ENCODE measurements around the gene PRDM5. TPM values are rescaled to one million over a fixed set of nuclear protein-coding genes. Genes with fewer than 3 reads are reported as not detected.

PRDM5 gene
- total RNA-seq, 1 experiment from 2014 or later: 7.1 TPM

GRCh38 chr4:120858776-120859175, 63.8 kb downstream of the PRDM5 start:
- Histone ChIP-seq H3K4me3 (ENCODE audit: low read depth, low read length, poor library complexity, severe bottlenecking) (no peak overlapping the region), H3K9me3 (ENCODE audit: low read depth, low read length, poor library complexity, severe bottlenecking) (no peaks in the 10 kb centered on the region), H3K27ac (ENCODE audit: low read depth, low read length, poor library complexity, severe bottlenecking) (no peak overlapping the region), H3K27me3 (replicated peaks; ENCODE audit: insufficient read depth, low read depth, low read length, poor library complexity) (no peaks in the 10 kb centered on the region), H3K4me1 (ENCODE audit: insufficient read depth, low read length, poor library complexity, severe bottlenecking) (no peaks in the 10 kb centered on the region), H3K36me3 (ENCODE audit: insufficient read depth, low read length, poor library complexity, severe bottlenecking) (no peaks in the 10 kb centered on the region)
- ChIA-PET CTCF (no interaction called here), POLR2A (ENCODE audit: low non-redundant PET) (interaction anchor here (0.6 kb wide), 1 partner anchor 242 kb away, joined by 4 read pairs; no protein-coding TSS in a partner anchor)
- no peak for DNase-seq (ENCODE audit: low spot score)
- no TSS peak for BruUV-seq (replicated peaks)
- TF ChIP-seq EZH2 (IDR thresholded peaks at IDR 0.05; ENCODE audit: borderline replicate concordance, low read depth, low read length, poor library complexity, severe bottlenecking) (no peak), CTCF (conservative IDR thresholded peaks at IDR 0.05; ENCODE audit: low read depth, low read length) (no peak)
- intact Hi-C loops (cut with micrococcal nuclease; ENCODE audit: unreplicated experiment): no loop called here

DNA sequence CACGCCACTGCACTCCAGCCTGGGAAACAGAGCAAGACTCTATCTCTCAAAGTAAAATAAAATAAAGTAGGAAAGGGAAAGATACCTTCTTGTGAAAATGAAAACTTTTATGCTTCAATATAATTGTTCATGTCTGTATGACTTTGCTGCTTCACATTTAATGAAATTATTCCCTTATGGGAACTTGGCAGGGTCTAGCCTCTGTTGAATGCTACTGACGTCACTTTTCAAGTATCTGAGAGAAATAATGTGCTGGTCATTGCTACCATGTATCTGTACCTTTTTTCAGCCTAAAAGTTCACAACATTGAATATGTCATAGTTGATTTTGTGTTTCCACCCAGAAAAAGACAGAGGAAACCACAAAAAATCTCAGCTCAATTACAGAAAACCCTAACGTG, 65.2 kb downstream of the PRDM5 start:
- ChIA-PET POLR2A (ENCODE audit: low non-redundant PET) (interaction anchor here (0.8 kb wide), 1 partner anchor 386 kb away, joined by 3 read pairs; no protein-coding TSS in a partner anchor), CTCF (no interaction called here)
- Histone ChIP-seq H3K4me1 (ENCODE audit: insufficient read depth, low read length, poor library complexity, severe bottlenecking) (no peaks in the 10 kb centered on the region), H3K27ac (ENCODE audit: low read depth, low read length, poor library complexity, severe bottlenecking) (no peak overlapping the region), H3K27me3 (replicated peaks; ENCODE audit: insufficient read depth, low read depth, low read length, poor library complexity) (no peaks in the 10 kb centered on the region), H3K9me3 (ENCODE audit: low read depth, low read length, poor library complexity, severe bottlenecking) (no peaks in the 10 kb centered on the region), H3K36me3 (ENCODE audit: insufficient read depth, low read length, poor library complexity, severe bottlenecking) (no peaks in the 10 kb centered on the region), H3K4me3 (ENCODE audit: low read depth, low read length, poor library complexity, severe bottlenecking) (no peak overlapping the region)
- TF ChIP-seq EZH2 (IDR thresholded peaks at IDR 0.05; ENCODE audit: borderline replicate concordance, low read depth, low read length, poor library complexity, severe bottlenecking) (no peak), CTCF (conservative IDR thresholded peaks at IDR 0.05; ENCODE audit: low read depth, low read length) (no peak)
- no TSS peak for BruUV-seq (replicated peaks)
- no peak for DNase-seq (ENCODE audit: low spot score)
- intact Hi-C loops (cut with micrococcal nuclease; ENCODE audit: unreplicated experiment): no loop called here

- no peak overlapping the region for H3K27ac ChIP-seq (ENCODE audit: low read depth, low read length, poor library complexity, severe bottlenecking)
- no TSS peak for BruUV-seq (replicated peaks)
- no peak for DNase-seq (ENCODE audit: low spot score)
- H3K9me3 ChIP-seq (ENCODE audit: low read depth, low read length, poor library complexity, severe bottlenecking): no peaks in the 10 kb centered on the region
- no peak overlapping the region for H3K4me3 ChIP-seq (ENCODE audit: low read depth, low read length, poor library complexity, severe bottlenecking)
- H3K36me3 ChIP-seq (ENCODE audit: insufficient read depth, low read length, poor library complexity, severe bottlenecking): no peaks in the 10 kb centered on the region
- POLR2A ChIA-PET (ENCODE audit: low non-redundant PET): no interaction called here
- CTCF ChIA-PET: no interaction called here
- intact Hi-C loops (cut with micrococcal nuclease; ENCODE audit: unreplicated experiment): no loop called here
- TF ChIP-seq EZH2 (IDR thresholded peaks at IDR 0.05; ENCODE audit: borderline replicate concordance, low read depth, low read length, poor library complexity, severe bottlenecking) (no peak), CTCF (conservative IDR thresholded peaks at IDR 0.05; ENCODE audit: low read depth, low read length) (no peak)
- H3K27me3 ChIP-seq (replicated peaks; ENCODE audit: insufficient read depth, low read depth, low read length, poor library complexity): no peaks in the 10 kb centered on the region
- H3K4me1 ChIP-seq (ENCODE audit: insufficient read depth, low read length, poor library complexity, severe bottlenecking): no peaks in the 10 kb centered on the region
These were observed 66.2 kb downstream of the PRDM5 start for GRCh38 chr4:120856294-120856693.

Data from A673 (cell line).